ENCODE results near the gene MARF1. TPM values are rescaled to one million over a fixed set of nuclear protein-coding genes. Genes with fewer than 3 reads are reported as not detected.

Gene MARF1
- total and polyA plus RNA-seq, 2 of the 8 experiments (the other 6 are each of a cell fraction or from before 2014, with no cell fraction given): 5.6 to 31.4 TPM

- H3K9me3 ChIP-seq (ENCODE audit: insufficient read depth in 2 of 2, low read depth in 1 of 2, low read length in 1 of 2): no peaks in the 10 kb centered on the region
- H3K23ac ChIP-seq (ENCODE audit: insufficient read length): no peak overlapping the region
- POLR2A ChIA-PET (ENCODE audit: partially characterized antibody): no interaction called here
- H3K23me2 ChIP-seq (ENCODE audit: low read depth, low read length): no peaks in the 10 kb centered on the region
- DNase-seq (ENCODE audit: low read depth in 1 of 2, low spot score in 2 of 2): no peak
- no peak overlapping the region for H3K18ac ChIP-seq (ENCODE audit: extremely low read depth, low read length)
- H3K79me1 ChIP-seq (ENCODE audit: low read depth, low read length): no peaks in the 10 kb centered on the region
- CTCF ChIA-PET (ENCODE audit: partially characterized antibody): no interaction called here
- no peak overlapping the region for H3K56ac ChIP-seq (replicated peaks; ENCODE audit: insufficient read length, low read depth, low read length)
- H3K4me3 ChIP-seq (ENCODE audit: extremely low read depth in 1 of 4, insufficient read depth in 2 of 4, low read depth in 3 of 4, low read length in 4 of 4): no peak overlapping the region
- WGBS, 2 experiments (ENCODE audit: extremely low coverage in 1 of 2, insufficient coverage in 1 of 2, insufficient read length in 1 of 2, insufficient replicate concordance in 2 of 2, low coverage in 1 of 2, low lambda C conversion rate in 2 of 2, missing lambda C conversion rate in 1 of 2): 93% methylated on average over 6 of the region's 6 CpGs; no CpG with 5 or more reads in 1 of the 2 experiments
- no peak overlapping the region for H2BK20ac ChIP-seq (ENCODE audit: low read length)
- no peak overlapping the region for H3K4ac ChIP-seq (replicated peaks; ENCODE audit: insufficient read length, low read depth, low read length)
- H2BK120ac ChIP-seq (replicated peaks; ENCODE audit: low read depth, low read length): no peak overlapping the region
- H2BK5ac ChIP-seq (ENCODE audit: low read depth, low read length): no peak overlapping the region
- H3K36me3 ChIP-seq (ENCODE audit: control insufficient read depth in 2 of 4, insufficient read depth in 4 of 4, low read length in 3 of 4): peaks cover 12 to 41% (median 32%) of the 10 kb centered on the region in 4 experiments
- H4K20me1 ChIP-seq (replicated peaks in 1 of 2; ENCODE audit: control insufficient read depth in 1 of 2, insufficient read depth in 2 of 2, low read length in 2 of 2): peaks cover 2 to 4% of the 10 kb centered on the region in 2 experiments
- H2BK12ac ChIP-seq (ENCODE audit: low read depth, low read length): no peak overlapping the region
- H2BK15ac ChIP-seq (ENCODE audit: low read length): no peak overlapping the region
- no peak overlapping the region for H4K8ac ChIP-seq (ENCODE audit: extremely low read depth, insufficient read depth, low read length)
- no peak overlapping the region for H3K9ac ChIP-seq (replicated peaks in 1 of 4; ENCODE audit: extremely low read depth in 1 of 4, low read depth in 3 of 4, low read length in 3 of 4)
- no peak overlapping the region for H3K27ac ChIP-seq (ENCODE audit: low read depth, low read length)
- no peak overlapping the region for H3K14ac ChIP-seq (ENCODE audit: insufficient read length)
- H3K4me1 ChIP-seq (replicated peaks in 1 of 4; ENCODE audit: control insufficient read depth in 3 of 4, insufficient read depth in 4 of 4, low read length in 3 of 4): no peaks in the 10 kb centered on the region
- no peaks in the 10 kb centered on the region for H3K79me2 ChIP-seq (ENCODE audit: control insufficient read depth in 1 of 2, insufficient read depth in 2 of 2, low read length in 2 of 2)
- H3K4me2 ChIP-seq (ENCODE audit: insufficient read depth in 1 of 2, low read depth in 2 of 2, low read length in 2 of 2): no peak overlapping the region
- H2AK5ac ChIP-seq (ENCODE audit: low read depth, low read length): no peak overlapping the region
- H2AFZ ChIP-seq (ENCODE audit: low read length): no peak overlapping the region
- H4K5ac ChIP-seq (ENCODE audit: insufficient read length, low read depth, low read length): no peak overlapping the region
- TF ChIP-seq TEAD4 (IDR thresholded peaks at IDR 0.05; ENCODE audit: low read depth, low read length) (no peak), E2F6 (IDR thresholded peaks at IDR 0.05) (no peak), ATF3 (IDR thresholded peaks at IDR 0.05; ENCODE audit: insufficient read depth, low read depth, low read length) (no peak), PHF8 (conservative IDR thresholded peaks at IDR 0.05; ENCODE audit: low read depth, low read length) (no peak), ATF2 (IDR thresholded peaks at IDR 0.05; ENCODE audit: low read length) (no peak), ASH2L (IDR thresholded peaks at IDR 0.05; ENCODE audit: low read length) (no peak), SUZ12 (IDR thresholded peaks at IDR 0.05; ENCODE audit: low read length) (no peak)
- H3K27me3 ChIP-seq (replicated peaks in 1 of 4; ENCODE audit: control insufficient read depth in 3 of 4, extremely low read depth in 1 of 4, insufficient read depth in 3 of 4, low read length in 3 of 4): no peaks in the 10 kb centered on the region
- FAIRE-seq: no peak
- no peak overlapping the region for H4K91ac ChIP-seq (replicated peaks; ENCODE audit: insufficient read length, low read length)
Observed at GRCh38 chr16:15609286-15609649, 33.7 kb downstream of the MARF1 start.

Data from H1 (cell line).